ENCODE data around the gene BOK.
"Not testable (repeated sequence)": the region's sequence is repeated elsewhere in the genome, so short reads cannot be mapped to it uniquely, and the experiment has no call there.

Gene BOK

DNA sequence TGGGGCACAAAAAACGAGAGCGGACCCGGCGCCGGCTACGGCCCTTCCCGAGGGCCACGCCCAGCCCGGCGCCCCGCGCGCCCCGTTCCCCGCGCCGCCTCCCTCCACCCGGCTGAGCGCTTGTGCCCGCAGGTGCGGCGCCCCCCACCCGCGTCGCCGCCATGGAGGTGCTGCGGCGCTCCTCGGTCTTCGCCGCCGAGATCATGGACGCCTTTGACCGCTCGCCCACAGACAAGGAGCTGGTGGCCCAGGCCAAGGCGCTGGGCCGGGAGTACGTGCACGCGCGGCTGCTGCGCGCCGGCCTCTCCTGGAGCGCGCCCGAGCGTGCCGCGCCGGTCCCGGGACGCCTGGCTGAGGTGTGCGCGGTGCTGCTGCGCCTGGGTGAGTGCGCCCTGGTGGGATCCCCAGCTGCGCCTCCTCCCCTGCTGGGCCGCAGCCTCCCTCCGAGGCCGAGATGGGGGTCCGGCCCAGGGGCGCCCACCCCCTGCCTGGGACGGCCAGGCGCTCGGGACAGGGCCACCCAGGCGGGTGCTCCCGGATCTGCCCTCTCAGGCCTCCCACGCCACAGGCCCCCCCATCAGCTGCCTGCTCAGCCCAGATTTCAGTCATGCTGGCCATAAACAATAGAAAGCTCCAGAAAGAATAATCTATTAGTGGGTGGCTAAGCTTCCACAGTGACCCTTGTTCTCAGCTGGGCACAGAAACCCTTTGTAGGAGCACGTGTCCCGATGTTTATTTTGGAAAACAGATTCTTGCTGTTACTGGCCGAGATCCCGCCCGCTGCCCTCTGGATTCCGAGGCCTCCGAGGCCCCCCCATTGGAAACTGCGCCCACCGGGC, 997 bp downstream of the BOK start:
- peak in 1 of 2 experiments; percentile 39 for DNase-seq

DNA sequence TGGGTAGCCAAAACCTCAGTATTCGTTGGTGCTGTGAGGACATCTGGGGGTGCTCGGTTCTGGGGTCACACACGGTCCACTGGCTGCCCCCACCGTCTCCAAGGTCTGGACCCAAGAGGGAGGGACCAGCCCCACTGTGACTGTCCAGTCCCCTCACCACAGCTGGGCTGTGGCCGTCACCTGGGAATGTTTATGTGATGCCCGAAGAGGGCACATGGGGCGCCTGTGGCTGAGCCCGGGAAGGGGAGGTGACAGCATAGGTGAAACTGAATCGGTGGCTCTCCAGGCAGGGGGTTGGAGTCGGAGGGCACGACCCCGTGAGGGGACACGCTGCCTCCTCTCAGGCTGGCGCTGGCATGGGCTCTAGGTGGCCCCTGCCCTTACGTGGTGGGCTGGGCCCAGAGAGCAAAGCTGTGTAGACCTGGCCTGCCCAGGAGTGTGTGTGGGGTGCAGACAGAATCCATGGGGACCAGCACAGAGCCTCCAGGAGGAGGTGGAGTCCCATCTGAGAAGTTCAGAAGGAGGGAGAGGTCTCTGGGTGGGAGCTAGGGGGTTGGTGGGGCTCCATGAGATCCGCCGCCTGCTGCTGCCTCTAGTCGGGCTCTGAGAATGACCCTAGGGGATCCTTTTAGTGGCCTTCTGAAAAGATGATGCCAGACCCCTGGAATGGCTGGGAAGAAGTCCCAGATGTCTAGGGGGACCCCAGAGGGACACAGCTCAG, 1.8 kb downstream of the BOK start:
- no peak for DNase-seq

DNA sequence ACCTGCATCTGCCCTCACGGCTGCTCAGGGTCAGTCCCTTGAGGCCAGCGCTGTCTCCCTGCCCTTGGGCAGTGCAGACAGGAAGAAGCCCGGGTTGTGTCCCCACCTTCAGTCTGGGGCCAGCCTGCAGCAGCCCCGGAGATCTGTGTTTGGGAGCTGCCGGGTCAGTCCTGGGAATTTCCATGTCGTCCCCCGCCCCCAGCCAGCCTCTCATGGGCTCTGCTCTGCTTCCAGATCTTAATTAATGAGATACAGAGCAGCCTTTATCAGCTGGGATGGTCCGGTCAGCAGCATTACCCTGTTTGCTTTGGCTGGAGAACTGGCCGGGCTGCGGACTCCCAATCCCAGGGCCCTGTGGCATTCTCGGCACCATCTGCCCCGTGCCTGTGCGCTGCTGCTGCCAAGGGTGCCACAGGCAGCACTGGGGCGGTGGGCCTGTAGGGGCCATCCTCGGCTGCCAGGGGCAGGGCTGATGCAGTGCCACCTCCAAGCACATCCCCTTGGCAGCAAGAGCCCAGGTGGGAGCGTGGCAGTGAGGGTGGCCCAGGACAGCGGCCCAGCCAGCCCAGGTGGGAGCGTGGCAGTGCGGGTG, 2.4 kb downstream of the BOK start:
- DNase-seq: no peak

DNA sequence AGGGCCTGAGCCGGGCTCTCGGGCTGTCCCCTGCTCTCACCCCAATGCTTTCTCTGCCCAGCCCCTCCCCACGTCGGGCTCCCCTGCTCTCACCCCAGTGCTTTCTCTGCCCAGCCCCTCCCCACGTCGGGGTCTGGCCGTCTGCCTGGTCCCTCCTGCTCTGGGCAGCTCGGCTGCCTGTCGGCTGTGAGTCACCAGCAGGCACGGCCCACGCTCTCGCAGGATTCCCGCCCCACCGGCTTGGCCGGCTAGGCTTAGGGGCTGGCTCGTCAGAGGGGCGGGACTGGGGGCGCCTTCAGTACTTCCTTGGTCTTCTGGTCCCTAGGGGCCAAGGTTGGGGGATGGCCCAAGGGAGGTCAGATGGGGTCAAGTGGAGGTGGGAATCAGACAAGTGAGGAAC, 3.3 kb downstream of the BOK start:
- no peak for DNase-seq

DNA sequence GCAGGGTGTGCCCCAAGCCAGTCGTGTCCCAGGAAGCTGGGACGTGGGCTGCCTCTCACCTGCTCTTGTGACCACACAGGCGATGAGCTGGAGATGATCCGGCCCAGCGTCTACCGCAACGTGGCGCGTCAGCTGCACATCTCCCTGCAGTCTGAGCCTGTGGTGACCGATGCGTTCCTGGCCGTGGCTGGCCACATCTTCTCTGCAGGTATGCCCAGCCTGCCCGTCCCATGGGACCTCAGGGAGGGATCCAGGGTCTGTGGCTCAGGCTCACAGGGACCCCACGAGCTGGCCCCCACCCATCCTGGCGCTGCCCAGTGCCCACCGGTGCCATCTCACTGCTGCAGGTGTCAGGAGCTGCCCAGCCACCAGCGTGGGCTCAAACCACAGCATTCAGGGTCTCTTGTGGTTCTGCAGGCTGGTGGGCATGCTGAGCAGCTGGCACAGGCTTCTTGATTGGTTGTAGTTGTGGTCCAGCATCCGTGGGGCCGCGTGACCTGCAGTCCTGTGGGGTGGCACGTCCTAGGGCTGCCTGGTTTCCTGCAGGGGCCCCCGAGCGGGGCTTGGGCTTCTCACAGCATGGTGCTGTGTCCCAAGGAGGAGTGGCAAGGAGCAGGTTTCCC, 3.8 kb downstream of the BOK start:
- DNase-seq: no peak

DNA sequence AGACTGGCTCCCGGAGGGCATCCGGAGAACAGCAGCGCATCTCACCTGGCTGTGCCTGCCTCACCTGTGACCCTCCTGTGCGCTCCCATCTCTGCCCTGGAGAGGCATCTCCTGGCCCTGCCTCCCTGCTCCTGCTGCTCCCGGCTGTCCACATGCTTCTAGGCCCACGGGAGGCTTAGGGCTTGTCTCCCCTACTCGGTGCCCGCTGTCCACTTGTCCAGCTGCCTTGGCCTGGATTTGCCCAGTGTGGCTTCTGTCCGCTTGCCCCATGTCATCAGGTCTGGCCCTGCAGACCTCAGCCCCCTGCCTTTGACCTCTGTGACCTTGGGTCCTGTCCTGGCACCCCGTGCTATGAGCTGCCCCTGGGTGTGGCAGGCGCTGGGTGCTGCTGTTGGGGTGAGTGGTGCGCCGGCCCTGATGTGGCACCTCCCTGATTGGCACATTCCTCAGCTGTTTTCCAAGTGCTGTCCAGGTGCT, 4.5 kb downstream of the BOK start:
- no peak for DNase-seq

DNA sequence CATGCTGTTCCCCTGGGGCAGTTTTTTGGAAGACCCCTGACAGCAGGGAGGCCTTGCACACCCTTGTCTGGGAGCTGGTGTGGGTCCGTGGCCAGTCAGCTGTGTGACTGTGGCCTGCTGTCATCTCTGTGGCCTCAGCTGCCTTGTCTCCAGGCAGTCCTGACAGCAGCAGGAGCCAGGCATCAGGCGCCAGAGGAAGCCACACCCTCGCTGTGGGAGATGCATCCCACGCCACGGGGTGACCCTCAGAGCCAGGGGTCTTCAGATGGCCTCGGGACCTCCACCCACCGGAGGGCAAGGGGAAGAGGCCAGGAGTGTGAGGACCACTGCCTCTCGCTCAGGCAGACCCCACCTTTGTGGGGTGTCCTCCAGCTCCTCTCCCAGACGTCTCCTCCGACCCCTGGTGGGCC, 5.0 kb downstream of the BOK start:
- DNase-seq: no peak

DNA sequence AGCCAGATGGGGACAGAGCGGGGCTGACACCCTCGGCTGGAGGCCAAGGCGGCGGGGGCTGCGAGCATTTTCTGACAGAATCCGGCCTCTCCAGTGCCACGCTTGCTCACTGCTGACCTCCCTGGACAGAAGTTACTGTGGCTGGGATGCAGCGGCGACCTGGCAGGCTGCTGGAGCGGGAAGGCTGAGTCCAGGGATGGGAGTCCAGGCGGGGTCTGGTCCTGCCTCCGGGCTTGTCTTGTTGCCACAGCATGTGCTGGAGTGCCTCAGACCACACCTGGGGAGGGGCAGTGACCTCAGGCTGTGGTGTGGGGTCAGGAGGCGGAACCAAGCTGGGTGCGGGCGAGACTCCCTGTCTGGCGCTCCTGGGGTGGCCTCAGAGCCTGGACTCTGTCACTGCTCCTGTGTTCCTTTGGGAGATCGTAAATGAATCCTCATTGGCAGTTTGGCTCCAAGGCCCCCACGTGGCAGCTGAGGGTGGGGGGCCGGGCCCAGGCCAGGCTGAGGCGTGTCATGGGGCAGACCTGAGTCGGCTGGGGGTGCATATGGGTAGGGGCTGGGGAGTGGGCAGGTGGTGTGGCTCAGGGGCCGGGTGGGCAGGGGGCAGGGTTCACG, 5.5 kb downstream of the BOK start:
- no peak for DNase-seq

DNA sequence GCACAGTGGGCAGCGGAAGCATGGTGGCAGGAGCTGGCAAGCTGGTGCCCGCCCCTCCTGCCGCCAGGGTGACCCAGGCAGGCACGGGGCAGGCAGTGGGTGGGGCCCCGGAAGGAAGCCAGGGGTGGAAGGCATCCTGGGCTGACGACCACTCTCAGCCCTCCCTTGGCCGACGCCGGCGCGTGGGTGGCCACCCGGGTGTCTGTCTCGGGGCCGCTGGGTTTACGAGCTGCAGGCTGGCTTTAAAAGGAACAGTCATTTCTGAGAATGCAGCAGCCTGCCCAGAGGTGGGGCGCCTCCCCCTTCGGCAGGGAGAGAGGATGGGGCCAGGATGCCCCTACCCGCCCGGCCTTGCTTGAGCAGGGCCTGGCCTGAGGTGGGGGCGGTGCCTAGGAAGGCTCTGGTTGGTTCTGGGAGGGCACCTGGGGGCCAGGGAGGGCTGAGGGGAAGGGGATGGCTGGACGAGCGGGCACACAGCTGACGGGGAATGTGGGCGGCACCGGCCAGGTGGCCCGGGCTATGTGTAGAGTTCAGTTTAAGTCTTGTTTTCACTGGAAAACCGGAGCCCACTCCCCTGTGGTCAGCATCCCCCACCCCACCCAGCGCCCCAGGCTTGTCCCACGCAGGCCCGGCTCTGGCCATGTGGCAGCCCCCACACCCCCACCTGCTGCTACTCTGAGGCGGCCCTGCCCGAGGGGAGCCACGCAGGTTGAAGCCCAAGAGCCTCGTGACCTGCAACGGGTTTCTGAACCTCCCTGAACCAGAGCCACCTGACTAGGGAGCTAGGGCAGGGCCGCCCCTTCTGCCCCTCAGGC, 6.3 kb downstream of the BOK start:
- DNase-seq: no peak

DNA sequence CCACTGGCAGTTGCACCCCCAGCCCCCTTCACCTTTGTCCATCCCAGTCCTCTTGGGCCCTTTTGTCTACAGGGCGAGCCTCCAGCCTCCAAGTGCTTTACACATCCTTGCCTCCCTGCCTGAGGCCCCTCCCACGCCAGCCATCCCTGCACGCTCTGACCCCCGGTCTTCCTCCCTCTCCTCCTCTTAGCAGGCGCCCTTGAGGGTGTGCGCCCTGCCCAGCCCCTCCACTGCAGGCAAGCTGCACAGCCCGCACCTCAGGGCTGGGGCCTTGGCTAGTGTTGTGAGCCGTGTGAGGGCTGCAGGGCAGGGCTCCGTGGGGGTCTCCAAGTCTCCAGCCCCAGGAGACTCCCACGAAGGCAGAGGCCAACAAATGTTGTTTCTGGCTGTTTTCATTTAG, 6.9 kb downstream of the BOK start:
- no peak for DNase-seq

DNA sequence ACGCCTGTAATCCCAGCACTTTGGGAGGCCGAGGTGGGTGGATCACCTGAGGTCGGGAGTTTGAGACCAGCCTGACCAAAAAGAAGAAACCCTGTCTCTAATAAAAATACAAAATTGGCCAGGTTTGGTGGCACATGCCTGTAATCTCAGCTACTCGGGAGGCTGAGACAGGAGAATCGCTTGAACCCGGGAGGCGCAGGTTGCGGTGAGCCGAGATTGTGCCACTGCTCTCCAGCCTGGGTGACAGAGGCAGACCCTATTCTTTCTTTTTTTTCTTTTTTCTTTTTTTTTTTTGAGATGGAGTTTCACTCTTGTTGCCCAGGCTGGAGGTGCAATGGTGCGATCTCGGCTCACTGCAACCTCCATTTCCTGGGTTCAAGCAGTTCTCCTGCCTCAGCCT, 7.5 kb downstream of the BOK start:
- not testable (repeated sequence) for DNase-seq

DNA sequence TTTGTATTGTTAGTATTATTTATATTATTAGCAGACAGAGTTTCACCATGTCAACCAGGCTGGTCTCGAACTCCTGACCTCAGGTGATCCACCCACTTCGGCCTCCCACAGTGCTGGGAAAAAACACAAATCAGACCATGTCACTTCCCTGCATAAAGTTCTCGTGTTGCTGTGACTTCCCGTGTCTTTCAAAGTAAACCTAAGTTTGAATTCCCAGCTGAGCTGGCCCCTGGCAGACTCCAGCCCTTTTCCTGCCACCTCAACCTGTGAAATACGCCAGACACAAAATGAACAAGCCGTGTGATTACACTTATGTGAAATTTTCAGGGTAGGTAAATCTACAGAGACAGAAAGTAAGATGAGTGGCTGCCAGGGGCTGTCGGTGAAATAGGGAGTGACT, 7.9 kb downstream of the BOK start:
- no peak for DNase-seq

DNA sequence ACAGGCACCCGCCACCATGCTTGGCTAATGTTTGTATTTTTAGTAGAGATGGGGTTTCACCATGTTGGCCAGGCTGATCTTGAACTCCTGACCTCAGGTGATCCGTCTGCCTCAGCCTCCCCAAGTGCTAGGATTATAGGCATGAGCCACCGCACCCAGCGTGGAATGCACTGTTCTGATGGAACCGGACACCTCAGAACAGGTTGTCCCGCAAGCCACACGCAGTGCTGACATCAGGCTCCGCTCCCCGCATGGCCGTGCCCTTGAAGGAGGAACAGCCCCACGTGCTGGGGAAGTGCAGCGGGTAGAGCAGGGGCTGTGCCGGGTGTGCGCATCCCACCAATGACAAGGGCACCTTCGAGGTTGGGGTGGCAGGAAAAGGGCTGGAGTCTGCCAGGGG, 8.7 kb downstream of the BOK start:
- not testable (repeated sequence) for DNase-seq

DNA sequence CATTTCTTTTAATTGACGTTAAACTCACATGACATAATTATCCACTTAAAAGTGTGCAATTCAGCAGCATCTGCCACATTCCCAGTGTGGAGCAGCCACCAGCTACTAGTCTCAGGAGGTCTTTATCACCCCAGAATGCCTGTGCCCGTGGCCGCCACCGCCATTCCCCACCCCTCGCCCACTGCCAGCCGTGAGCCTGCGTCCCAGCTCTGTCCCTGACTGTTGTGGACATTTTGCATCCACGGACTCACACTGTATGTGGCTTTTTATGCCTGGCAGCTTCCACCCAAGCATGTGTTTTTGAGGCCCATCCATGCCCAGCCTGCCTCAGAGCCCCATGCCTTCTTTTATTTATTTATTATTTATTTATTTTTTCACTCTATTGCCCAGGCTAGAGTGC, 9.2 kb downstream of the BOK start:
- DNase-seq: no peak

DNA sequence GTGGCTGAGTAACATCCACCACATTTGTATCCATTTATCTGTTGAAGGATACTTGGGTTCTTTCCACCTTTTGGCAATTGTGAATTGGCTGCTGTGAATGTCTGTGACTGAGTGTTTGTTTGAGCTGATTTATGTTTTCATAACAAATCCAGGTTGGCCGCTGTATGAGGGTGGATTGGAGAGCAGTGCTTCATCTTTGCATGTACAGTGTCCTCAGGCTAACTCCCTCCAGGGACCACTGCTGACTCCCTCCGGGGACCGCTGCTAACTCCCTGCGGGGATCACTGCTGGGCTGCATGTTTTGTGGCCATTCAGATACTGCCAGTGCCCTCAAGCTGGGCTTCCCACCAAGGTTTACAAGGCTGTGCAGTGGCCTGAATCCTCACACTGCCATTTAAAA, 10.2 kb downstream of the BOK start:
- DNase-seq: no peak

DNA sequence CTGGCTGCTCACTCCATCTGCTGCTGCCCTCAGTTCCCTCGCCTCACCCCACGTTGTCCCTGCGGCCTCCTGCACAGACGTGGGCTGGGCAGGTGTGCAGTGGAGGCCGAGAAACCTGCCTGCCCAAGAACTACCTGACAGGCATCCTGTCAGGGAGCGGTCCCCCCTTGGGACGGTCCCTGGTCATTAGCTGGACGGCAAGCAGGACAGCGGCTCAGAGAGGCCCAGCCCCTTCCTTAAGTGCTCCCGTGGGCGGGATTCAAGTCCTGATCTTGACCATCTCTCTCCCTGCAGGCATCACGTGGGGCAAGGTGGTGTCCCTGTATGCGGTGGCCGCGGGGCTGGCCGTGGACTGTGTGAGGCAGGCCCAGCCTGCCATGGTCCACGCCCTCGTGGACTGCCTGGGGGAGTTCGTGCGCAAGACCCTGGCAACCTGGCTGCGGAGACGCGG, 11.3 kb downstream of the BOK start:
- DNase-seq: no peak

DNA sequence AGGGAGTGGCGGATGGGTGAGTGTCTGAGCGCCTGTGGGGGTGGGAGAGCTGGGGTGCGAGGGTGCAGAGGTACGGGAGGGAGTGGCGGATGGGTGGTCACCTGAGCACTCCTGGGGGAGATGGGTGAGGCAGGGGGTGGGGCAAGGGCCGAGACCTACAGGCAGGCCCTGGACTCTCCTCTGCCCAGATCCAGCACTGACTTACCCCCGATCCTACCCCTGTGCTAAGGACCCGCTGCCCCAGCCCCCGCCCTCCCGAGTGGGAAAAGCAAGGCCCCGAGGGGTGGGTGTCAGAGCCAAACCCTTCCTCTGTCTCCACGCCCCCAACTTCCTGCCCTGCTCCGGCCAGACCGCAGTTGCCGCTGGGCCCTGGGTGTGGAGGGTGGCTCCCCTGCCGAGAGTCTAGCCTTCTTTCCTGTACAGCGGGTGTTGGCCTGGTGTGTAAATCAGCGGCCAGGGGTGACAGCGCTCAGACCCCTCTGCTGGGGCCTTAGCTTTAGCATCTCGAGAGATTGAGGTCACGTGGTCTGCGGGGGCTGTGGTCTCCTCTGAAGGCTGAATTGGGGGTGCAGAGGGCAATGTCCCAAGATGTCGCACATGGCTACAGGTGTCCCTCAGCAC, 12.5 kb downstream of the BOK start:
- no peak for DNase-seq

DNA sequence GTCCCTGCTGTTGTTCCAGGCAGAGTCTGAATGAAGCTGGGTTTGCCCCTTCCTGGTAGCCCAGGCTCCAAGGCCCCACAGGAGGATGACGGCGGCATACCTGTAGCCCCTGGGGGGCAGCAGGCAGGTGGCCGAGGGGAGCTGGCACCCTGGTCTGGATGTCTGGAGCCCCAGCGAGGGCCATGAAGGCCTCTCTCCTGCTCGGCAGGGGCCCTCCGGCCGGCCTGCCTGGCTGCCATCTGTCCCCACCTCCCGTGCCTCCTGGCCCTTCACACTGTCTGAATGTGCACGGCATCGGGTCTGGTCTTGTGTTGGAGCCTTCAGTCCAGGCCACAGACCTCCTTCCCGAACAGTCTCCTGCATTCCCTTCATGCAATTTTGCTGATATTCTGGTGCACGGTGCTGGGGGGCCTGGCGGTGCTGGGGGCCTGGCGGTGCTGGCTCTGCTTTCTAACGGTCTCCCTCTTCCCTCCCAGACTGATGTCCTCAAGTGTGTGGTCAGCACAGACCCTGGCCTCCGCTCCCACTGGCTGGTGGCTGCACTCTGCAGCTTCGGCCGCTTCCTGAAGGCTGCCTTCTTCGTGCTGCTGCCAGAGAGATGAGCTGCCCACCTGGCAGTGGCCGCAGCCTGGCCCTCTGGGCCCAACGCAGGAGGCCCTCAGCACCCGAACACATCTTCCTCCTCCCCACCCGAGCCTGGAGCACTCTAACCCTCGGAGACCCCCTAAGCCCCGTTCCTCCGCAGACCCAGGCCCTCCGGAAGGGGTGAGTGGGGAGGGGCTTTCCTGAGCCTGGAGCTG, 13.5 kb downstream of the BOK start:
- DNase-seq: no peak

DNA sequence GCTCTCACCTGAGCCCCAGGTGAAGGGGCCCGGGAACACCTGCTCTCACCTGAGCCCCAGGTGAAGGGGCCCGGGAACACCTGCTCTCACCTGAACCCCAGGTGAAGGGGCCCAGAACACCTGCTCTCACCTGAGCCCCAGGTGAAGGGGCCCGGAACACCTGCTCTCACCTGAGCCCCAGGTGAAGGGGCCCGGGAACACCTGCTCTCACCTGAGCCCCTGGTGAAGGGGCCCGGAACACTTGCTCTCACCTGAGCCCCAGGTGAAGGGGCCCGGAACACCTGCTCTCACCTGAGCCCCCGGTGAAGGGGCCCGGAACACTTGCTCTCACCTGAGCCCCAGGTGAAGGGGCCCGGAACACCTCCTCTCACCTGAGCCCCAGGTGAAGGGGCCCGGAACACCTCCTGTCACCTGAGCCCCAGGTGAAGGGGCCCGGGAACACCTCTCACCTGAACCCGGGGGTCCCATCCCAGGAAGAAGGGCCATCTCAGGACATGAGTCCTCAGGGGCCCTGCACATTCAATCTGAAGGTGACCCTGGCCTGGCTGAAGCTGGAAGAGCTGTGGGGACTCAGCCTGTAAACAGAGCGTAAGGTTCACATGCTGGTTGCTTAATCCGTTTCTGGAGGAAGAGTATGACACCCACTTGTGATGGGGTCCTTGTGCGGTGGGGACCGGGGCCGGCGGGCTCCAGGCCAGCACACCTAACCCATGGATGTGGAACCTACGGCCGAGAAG, 14.5 kb downstream of the BOK start:
- DNase-seq: not testable (repeated sequence)

DNA sequence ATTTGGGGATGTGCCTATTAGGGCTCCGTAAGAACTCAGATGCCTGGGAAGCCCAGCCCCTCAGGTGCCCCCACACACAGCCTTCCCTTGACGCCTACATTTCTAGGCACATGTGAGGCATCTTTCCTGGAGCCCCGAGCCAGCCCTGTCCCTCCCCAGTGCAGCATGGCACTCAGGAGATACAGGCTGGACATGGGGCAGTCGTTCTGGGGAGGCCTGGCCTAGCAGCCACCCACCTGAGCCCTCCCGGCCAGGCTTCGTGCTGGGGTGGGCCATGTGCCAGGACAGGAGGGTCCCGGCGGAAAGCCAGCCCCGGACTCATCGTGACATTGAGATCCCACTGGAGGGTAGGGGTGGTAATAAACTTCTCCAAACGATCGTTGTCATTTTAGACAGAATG, 15.2 kb downstream of the BOK start:
- no peak for DNase-seq
